ENCODE measurements around the gene DPH7.
"Not testable (repeated sequence)": the region's sequence is repeated elsewhere in the genome, so short reads cannot be mapped to it uniquely, and the experiment has no call there.

DPH7 gene

DNA sequence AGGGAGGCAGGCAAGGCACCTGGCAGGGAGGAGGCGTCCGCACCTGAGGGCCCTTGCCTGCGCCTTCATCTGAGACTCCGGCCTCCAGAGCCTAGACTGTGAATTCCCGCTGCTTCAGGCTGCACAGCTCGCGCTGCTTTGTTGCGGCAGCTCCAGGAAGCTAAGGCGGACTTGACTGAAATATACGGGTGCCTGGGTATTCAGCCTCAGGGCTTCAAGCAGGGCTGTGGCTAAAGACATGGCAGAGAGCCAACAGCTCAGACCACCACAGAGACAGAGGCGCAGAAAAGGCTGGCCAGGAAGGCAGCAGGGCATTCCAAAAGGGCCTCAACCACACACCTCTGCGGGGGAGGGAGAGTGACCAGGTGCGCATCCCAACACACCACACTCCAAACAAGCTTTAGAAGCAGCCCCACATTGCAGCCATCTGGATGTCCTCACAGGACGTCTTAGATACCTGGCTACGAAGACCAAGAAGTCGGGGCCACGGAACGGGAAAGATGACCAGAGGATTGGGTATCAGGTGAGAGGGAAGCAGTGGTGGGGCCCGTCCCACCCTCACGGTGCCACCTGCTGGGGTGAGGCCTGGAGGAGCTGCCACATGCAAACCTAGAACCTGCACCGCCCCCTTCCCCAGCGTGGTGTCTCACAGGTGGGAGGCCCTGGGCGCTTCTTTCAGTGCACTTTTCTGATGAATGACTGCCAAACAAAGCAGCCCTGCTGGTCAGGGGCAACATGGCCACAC is 1.7 kb upstream of the DPH7 start:
- DNase-seq: no peak

DNA sequence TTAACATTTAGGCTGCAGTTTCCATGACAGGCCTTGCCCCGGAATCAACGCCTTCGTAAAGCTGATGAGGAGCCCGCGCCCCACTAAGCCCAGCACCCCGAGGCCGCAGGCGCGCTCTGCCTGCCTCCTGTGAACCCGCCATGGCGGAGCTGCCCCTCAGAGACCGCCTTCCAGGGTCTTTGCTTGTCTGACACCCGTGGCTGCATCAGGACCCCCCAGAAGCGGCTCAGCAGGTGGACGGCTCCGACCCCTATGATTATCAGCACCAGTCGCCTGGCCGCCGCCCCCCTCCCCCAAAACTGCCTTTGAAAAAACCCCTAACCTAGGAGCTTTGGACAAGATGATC is 507 bp upstream of the DPH7 start:
- DNase-seq: no peak

DNA sequence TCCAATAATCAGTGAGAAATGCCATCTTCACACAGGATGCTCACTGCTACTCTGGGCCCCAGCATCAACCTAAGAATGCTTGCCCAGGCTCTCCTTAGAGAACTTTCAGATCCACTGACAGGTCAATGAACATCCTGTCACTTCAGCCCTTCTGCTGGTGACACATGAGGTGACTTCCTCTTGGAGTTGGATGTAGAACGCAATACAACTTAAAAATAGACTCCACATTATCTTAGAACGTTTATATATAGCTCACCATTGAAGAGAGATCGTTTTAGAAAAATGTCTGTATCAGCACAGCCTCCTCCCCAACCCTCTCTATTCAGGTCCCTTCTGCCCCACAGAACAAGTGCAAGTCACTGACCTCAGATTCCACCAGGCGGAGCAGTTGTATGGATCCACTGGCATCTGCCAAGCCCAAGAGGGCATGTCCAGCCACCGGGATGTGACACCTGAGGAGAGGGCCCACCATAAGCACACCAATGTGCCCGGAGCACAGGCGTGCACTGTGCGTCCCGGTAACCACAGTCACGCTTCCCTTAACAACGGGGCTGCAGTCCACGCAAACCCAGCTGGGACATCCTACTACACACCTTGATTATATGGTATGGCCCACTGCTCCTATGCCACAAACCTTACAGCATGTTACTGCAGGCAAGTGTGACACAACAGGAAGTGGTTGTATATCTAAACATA is 2.9 kb downstream of the DPH7 start:
- no peak for DNase-seq

DNA sequence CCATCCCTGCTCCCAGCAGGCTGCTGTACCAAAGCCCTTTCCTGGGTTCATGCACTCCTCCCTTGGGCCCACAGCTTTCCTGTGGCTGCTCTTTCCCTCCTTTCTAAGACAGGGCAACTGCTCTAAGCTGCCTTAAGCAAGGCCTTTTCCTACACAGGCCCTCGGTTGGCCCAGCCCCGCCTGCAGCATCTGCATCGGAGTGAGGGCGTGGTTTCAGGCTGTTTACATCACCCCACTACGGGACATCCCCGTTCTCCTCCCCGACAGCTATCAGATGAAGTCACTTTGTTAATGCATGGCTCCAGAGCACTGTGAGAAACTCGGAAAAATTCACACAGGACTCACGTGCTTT is 3.4 kb downstream of the DPH7 start:
- no peak for DNase-seq

DNA sequence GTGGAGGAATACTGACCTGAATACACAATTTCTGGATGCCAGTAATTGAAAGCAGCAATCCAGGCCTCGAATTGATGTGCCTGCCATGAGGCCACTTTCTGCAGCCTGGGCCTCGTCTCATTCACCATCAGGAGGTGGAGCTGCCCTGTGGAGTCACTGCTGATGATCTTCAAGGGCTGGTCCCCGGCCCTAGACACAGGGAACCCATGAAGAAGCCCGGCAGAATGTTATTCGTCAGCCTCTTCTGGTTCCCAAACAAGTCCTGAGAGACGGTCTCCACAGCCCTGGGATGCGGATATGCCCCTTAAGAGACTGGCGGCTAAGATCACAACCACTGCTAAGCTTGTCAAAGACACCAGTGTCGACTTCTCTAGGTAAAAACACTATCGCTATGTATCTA is 4.5 kb downstream of the DPH7 start:
- no peak for DNase-seq

DNA sequence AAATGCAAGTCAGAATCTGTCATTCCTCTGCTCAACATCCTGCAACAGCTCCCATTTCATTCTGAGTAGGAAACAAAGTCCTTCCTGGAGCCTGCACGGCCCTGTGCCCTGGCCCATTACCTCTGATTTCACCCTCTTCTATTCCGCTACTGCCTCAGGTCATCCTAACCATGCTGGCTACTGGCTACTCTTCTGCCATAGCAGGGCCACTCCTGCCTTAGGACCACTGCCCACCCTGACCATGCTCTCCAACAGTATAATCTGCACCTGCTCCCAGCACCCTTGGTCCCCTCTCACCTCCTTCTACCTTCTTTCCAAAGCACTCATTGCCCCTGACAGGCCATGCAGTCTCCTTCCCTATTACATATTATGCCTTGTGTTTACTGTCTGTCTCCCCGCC is 8.2 kb downstream of the DPH7 start:
- DNase-seq: no peak

DNA sequence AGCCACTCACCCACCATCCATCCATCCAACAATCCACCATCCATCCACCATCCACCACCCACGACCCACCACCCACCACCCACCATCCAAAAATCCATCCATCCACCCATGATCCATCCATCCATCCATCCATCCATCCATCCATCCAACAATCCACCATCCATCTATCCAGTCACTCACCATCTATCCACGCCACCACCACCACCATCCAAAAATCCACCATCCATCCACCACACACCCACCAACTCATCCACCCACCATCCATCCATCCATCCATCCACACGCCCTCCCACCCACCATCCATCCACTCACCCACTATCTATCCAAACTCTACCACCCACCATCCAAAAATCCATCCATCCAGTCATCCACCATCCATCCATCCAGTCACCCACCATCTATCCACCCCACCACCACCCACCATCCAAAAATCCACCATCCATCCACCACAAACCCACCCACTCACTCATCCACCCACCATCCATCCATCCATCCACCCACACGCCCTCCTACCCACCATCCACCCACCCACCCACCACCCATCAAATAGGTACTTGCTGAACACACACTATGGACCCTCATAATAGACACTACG is 9.0 kb downstream of the DPH7 start:
- no peak for DNase-seq

DNA sequence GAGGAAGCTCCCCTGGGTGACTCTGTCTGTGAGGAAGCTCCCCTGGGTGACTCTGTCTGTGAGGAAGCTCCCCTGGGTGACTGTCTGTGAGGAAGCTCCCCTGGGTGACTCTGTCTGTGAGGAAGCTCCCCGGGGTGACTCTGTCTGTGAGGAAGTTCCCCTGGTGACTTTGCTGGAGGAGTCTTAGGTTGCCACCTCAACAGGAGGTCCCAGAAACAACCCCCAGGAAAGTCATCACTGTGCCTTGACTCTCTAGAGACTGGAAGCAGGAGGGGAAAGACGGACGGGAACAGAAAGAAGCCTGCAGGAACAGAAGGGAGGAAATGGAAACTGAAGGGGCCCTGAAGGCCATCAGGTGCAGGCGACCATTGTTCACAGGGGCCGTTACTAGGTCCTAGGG is 10.3 kb downstream of the DPH7 start:
- not testable (repeated sequence) for DNase-seq

DNA sequence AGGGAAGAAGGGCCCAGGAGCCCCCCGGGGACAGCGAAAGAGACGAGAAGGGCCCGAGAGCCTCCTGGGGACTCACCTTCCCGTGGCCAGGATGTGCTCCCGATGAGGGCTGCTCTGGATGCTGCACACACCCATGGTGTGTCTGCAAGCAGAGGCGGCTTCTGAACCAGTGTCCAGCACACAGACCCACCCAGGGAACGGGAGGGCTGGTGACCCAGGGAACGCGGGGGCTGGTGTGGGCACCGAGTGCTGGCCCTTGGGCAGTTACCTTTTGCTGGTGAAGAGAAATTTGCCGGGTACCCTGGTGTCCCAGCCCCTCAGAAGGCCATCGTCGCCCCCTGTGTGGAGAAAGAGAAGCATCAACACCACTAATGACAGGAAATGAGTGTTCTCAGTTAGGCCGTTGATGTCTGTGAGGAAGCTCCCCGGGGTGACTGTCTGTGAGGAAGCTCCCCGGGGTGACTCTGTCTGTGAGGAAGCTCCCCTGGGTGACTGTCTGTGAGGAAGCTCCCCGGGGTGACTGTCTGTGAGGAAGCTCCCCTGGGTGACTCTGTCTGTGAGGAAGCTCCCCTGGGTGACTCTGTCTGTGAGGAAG is 13.8 kb downstream of the DPH7 start:
- no peak for DNase-seq

DNA sequence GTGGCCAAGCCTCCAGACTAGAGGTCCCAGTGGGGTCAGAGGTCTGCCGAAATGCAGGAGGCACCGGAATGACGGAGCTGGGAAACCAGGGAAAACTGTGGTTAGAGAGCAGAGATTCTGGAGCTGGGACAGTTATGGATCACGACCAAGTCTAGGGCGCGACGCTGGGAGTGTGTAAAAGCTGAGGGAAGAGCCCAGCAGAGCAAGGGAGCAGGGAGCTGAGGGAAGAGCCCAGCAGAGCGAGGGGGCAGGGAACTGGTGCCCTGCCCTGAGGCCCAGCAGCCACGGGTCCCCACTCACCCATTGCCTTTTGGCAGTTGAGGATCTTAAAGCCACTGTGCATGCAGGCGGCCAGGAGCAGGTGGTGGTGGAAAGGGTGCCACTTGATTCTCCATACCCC is 14.6 kb downstream of the DPH7 start:
- no peak for DNase-seq

DNA sequence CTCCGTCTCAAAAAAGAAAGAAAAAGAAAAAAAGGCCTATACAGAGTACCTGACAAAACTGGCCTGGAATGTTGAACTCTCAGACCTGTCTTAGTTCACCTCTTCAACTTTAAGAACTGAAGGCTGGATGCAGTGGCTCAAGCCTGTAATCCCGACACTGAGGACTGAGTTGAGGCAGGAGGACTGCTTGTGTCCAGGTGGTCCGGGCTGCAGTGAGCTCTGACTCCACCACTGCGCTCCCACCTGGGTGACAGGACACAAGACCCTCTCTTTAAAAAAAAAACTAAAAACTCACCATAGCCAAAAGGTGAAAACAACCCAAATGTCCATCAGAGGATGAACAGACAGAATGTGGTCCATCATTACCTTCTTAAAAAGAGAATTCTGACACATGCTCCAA is 20.6 kb downstream of the DPH7 start:
- DNase-seq: no peak

DNA sequence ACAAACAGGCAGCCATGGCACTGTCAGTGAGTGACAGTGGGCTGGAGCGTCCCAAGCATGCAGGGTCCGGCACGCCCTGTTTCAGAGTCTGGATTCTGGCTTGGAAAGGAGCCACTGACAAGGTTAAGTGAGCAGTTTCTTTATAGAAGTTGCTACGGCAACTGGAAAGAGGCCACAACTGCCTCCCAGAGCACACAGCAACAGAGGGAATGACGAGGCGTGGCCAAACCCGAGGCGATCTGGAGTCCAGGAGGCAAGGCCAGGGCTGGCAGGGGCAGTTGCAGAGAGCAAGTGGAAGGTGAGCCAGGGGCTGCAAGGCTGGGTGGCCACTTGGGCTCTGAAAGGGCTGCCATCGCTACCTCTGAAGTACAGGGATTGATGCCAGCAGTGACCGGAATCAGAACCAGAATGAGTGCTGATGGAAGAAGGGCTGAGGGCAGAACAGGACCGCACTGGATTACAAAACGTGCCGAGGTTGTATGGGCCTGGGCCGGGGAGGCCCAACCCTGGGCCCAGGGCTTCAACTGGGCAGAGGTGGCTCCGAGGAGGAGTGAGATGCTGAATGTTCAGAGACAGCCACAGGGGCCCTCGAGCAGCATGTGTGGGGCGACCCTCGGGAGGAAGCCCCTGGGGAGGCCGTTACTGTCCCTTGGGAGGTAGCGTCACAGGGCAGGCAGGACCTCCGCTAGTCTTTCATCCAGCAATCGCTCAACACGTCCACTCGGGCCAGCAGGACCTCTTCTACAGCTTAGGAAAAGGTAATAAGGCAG is 22.5 kb downstream of the DPH7 start:
- no peak for DNase-seq

DNA sequence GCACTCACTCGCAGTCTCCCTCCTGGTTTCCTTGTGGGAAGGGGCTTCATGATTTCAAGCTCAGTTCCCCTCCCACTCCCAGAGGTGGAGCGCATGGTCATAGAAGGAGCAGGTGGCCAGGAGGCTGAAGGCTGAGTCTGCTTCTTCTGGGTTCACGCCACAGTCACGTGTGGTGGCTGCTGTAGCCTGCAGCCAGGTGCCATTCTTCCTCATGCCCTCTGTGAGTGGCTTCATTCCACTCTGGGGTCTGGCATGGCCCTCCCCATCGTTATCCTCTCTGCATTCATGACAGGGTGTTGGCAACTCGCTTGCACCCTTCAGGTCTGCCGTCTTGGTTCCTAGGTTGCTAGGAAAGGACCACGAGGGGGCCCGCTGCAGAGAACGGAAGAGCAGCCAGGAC is 23.5 kb downstream of the DPH7 start:
- no peak for DNase-seq

DNA sequence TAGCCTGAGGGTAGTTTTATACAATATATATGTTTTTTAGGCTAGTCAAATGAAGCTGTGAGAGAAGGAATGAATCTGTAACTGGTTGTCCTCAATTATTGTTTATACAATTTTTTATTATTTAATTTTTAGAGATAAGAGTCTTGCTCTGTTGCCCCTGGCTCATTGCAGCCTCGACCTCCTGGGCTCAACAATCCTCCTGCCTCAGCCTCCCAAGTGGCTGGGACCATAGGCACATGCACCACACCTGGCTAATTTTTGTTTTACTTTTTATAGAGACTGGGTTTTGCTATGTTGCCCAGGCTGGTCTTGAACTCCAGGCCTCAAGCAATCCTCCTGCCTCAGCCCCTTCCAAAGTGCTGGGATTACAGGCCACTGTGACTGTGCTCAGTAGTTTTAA is 24.4 kb downstream of the DPH7 start:
- no peak for DNase-seq

DNA sequence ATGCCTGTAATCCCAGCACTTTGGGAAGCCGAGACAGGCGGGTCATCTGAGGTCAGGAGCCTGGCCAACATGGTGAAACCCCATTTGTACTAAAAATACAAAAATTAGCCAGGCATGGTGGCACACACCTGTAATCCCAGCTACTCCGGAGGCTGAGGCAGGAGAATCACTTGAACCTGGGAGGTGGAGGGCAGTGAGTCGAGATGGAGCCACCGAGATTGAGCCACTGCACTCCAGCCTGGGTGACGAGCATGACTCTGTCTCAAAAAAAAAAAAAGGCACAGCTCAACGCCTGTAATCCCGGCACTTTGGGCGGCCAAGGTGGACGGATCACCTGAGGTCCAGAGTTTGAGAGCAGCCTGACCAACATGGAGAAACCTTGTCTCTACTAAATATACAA is 25.1 kb downstream of the DPH7 start:
- DNase-seq: not testable (repeated sequence)

DNA sequence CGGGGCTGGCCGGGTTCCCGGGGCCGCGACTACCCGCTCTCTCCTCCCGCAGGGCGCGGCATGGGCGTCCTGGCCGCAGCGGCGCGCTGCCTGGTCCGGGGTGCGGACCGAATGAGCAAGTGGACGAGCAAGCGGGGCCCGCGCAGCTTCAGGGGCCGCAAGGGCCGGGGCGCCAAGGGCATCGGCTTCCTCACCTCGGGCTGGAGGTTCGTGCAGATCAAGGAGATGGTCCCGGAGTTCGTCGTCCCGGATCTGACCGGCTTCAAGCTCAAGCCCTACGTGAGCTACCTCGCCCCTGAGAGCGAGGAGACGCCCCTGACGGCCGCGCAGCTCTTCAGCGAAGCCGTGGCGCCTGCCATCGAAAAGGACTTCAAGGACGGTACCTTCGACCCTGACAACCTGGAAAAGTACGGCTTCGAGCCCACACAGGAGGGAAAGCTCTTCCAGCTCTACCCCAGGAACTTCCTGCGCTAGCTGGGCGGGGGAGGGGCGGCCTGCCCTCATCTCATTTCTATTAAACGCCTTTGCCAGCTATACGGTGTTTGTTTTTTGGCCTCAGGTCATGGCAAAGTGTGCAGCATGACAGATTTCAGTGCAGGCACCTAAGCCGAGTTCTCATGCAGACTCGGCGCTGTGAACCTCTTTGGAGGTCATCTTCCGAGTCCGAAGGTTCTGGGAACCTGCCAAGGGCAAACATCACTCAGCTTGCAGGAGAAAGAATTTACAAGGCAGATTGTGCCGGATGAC is 26.5 kb downstream of the DPH7 start:
- no peak for DNase-seq

DNA sequence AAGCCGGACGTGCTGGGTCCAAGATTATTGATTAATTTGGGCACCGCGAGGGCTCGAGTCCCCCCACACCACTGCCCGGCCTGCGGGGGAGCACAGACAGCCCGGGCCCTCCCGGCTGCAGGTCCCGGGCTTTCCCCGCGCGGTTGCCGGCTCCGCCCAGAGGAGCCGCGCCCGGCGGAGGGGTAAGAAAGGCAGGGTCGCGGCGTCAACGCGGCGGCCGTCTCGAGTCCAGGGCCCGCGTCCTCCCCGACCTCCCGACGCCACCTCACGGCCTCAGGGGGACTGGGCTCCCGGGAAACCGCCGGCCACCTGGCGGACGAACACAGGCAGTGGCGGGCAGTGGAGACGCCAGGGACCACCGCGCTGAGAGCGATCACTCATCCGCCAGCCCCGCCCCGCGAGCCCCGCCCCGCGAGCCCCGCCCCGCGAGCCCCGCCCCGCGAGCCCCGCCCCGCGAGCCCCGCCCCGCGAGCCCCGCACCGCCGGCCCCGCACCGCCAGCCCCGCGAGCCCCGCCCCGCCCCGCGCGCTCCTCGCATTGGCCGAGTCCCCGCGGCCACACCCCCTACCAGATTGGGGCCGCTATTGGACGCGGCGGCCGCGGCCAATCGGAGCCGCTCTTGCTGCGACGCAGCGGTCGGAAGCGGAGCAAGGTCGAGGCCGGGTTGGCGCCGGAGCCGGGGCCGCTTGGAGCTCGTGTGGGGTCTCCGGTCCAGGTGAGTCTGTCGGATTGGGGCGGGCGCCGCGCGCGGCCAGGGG is 27.3 kb downstream of the DPH7 start, which contains the start of gene MRPL41:
Gene MRPL41, plus strand, starts transcription at position 616 of the 758 bp plus-strand sequence. CDS start 203 bp downstream, outside the sequence.
- peak; percentile 50 for DNase-seq

DNA sequence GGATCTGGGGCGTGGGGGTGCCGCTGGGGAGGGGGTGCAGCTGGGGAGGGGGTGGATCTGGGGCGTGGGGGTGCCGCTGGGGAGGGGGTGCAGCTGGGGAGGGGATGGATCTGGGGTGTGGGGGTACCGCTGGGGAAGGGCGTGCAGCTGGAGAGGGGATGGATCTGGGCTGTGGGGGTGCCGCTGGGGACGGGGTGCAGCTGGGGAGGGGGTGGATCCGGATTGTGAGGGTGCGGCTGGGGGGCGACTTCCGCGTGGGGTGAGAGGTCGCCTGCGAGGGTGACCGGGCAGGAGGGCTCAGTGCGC is 27.8 kb downstream of the DPH7 start:
- DNase-seq: not testable (repeated sequence)

DNA sequence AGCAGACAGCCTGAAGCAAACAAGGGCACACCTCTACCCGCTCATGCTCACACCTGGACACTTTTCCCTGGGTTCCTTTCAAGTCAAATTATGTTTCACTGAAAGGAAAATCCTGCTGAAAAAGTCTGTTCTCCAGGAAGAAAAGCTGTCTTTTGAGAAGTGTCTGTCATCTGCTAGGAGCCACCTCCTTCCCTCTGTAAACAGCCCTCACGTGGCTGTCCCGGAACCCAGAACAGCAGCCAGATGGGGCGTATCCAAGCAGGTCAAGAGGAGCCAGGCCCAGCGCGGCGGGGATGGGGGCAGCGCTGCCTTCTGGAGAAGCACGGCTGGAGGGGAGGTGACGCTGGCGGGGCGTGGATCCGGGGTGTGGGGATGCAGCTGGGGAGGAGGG is 28.5 kb downstream of the DPH7 start, which contains the start of gene PNPLA7:
Gene PNPLA7, minus strand, starts transcription at position 172 of the 391 bp plus-strand sequence. CDS start 205 bp downstream, outside the sequence.
- peak; percentile 36 for DNase-seq

DNA sequence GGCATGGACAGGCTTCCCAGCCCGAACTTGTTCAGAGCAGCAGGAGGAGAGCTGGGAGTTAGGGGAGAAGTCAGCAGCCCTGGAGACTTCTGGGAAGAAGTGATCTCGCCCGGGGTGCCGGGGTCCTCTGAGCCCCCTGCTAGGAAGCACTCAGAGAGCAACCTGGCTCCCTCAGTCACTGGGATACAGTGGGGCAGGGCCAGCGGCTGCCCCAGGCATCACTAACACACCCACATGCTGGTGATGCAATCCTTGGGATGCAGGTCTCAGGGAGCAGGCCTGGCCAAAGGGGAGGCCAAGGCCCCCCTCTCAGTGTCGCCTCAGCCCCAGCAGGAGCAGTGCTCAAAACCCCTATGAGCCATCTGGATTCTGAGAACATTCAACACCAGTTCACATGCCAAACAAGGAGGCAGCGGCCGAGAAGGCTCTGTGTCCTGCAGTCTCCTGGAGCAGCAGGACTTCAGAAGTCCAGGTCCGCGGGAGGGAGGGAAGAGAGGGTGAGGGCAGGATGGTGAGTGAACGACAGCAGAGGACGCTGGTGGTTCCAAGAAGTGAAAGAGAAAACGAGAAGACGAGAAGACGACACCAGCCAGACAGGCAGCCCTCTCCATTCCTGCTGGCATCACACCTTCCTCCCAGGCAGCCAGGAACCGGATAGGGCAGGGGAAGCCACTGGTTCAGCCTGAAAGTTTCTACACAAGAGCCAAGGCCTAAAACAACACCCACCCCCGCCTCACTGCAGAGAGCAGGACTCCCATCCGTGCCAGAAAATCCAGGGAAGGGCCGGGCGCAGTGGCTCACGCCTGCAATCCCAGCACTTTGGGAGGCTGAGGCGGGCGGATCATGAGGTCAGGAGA is 30.8 kb downstream of the DPH7 start:
- no peak for DNase-seq

DNA sequence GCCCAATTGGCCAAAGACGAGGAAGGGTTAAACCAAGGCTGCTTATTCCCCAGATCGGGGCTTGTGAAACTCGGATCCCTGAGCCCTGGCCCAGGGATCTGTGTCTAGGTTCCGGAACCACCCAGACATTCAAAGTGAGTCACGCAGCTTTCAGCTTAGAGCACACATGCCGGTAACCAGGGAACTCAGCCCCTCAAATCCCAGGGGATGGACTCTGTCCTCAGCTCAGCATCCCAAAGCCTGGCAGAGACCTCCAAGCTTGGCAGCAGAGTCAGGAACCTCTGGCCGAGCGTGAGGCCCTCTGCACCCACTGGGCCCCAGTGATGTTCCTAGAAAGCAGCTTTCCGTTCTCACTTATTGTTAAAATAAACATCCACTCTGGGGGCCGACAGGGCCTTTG is 33.6 kb downstream of the DPH7 start:
- no peak for DNase-seq
